GM21447 (cell line): ENCODE measurements around the gene RSAD2.
"Not testable (repeated sequence)": the region's sequence is repeated elsewhere in the genome, so short reads cannot be mapped to it uniquely, and the experiment has no call there.

Experiments used
- ATAC-seq: cut with Tn5 transposase; IDR thresholded peaks from one replicate; pipeline ENCODE4 v1.9.1; 2021; ENCODE audit not compliant: unreplicated experiment

RSAD2 gene

GRCh38 chr2:6877402-6878304 lies at the start of gene RSAD2:
RSAD2 (plus strand) TSS chr2:6877777; CDS start chr2:6877801, 24 bp downstream.
- peak; percentile 81 for ATAC-seq

GRCh38 chr2:6828299-6828584 lies 49.3 kb upstream of the RSAD2 start:
- no peak for ATAC-seq

GRCh38 chr2:6831229-6831628 lies 46.3 kb upstream of the RSAD2 start:
- no peak for ATAC-seq

GRCh38 chr2:6832596-6833299 lies 44.8 kb upstream of the RSAD2 start:
- ATAC-seq: no peak

GRCh38 chr2:6833300-6833604 lies 44.3 kb upstream of the RSAD2 start:
- no peak for ATAC-seq

GRCh38 chr2:6834163-6834562 lies 43.4 kb upstream of the RSAD2 start:
- ATAC-seq: no peak

GRCh38 chr2:6835467-6835866 lies 42.1 kb upstream of the RSAD2 start:
- no peak for ATAC-seq

GRCh38 chr2:6838673-6839319 lies 38.8 kb upstream of the RSAD2 start:
- ATAC-seq: no peak

- ATAC-seq: no peak
Observed at GRCh38 chr2:6841537-6842287, 35.9 kb upstream of the RSAD2 start.

GRCh38 chr2:6845312-6845711 lies 32.3 kb upstream of the RSAD2 start:
- ATAC-seq: no peak

GRCh38 chr2:6845903-6846302 lies 31.7 kb upstream of the RSAD2 start:
- ATAC-seq: no peak

GRCh38 chr2:6846540-6846939 lies 31.0 kb upstream of the RSAD2 start:
- ATAC-seq: no peak

- ATAC-seq: no peak
Observed at GRCh38 chr2:6846967-6847681, 30.5 kb upstream of the RSAD2 start.

GRCh38 chr2:6852195-6852594 lies 25.4 kb upstream of the RSAD2 start:
- ATAC-seq: no peak

- no peak for ATAC-seq
Observed at GRCh38 chr2:6854416-6854815, 23.2 kb upstream of the RSAD2 start.

- no peak for ATAC-seq
Observed at GRCh38 chr2:6855860-6856547, 21.6 kb upstream of the RSAD2 start.

GRCh38 chr2:6856548-6856920 lies 21.0 kb upstream of the RSAD2 start:
- ATAC-seq: no peak

GRCh38 chr2:6858466-6859027 lies 19.0 kb upstream of the RSAD2 start:
- ATAC-seq: not testable (repeated sequence)

GRCh38 chr2:6860296-6860695 lies 17.3 kb upstream of the RSAD2 start:
- ATAC-seq: no peak

- no peak for ATAC-seq
Observed at GRCh38 chr2:6863792-6864191, 13.8 kb upstream of the RSAD2 start.
